Left lung (tissue), 10 donors: ENCODE measurements around the gene PTGES2. TPM values are rescaled to one million over a fixed set of nuclear protein-coding genes. Genes with fewer than 3 reads are reported as not detected.
A peak's percentile ranks its signal among the peaks of the same experiment; 100 is the strongest.

Source experiments
- ATAC-seq: fragments of 200-7000 bp; cut with Tn5 transposase; one replicate; pipeline ENCODE4 v1.9.1; 2020; ENCODE audit warnings: moderate library complexity
- DNase-seq, 4 donors: peaks; one replicate each; pipeline ENCODE4 v3.0.0-alpha.2; 2013 to 2020
- H3K27ac ChIP-seq, 2 donors: fragments of 200-600 bp; sonication (generic) in 1 of 2; one replicate each; pipeline versions ENCODE4 v1.5.0 to v1.8.0; 2020 to 2021
- H3K27me3 ChIP-seq, 2 donors: fragments of 200-600 bp; sonication (generic) in 1 of 2; one replicate each; pipeline versions ENCODE4 v1.5.0 to v1.8.0; 2020 to 2021
- H3K36me3 ChIP-seq, 2 donors: fragments of 200-600 bp; sonication (generic) in 1 of 2; one replicate each; pipeline versions ENCODE4 v1.5.0 to v1.8.0; 2020 to 2021
- H3K4me1 ChIP-seq, 2 donors: fragments of 200-600 bp; one replicate each; pipeline ENCODE4 v1.8.0; 2021
- H3K4me3 ChIP-seq, 2 donors: fragments of 200-600 bp; sonication (generic) in 1 of 2; one replicate each; pipeline versions ENCODE4 v1.5.0 to v1.8.0; 2020 to 2021; ENCODE audit warnings: mild to moderate bottlenecking in 1 of 2
- H3K9me3 ChIP-seq, 2 donors: fragments of 200-600 bp; sonication (generic) in 1 of 2; one replicate each; pipeline versions ENCODE4 v1.5.0 to v1.8.0; 2020 to 2021
- intact Hi-C, 2 donors: fragments of 100-400 bp; cut with DNase I; formaldehyde crosslinking; loops; one replicate each; pipeline versions ENCODE4 v1.11.2 to v1.14.2; 2022
- polyA plus RNA-seq, 6 donors: library from polyadenylated mRNA; unstranded; fragments of 120-200 nt; gene quantifications; one replicate each; pipeline ENCODE4 v1.2.1, GENCODE V29; 2013; ENCODE audit not compliant: insufficient read length in 6 of 6
- total RNA-seq, 2 donors: library from RNA; stranded (reverse); fragmentation: NEBNext Ultra II Directional; extraction: Animal tissue kit (Norgen Biotek cat#: 25700); gene quantifications; one replicate each; pipeline ENCODE4 v1.2.1, GENCODE V29; 2021
- TF ChIP-seq, protein P1 (sequence below), 2 donors: fragments of 200-600 bp; sonication (generic) in 1 of 2; IDR thresholded peaks; one replicate each; pipeline versions ENCODE4 v1.5.0 to v1.8.0; 2021; ENCODE audit warnings: antibody characterized with exemption in 2 of 2
- donor health status: DM: no; HTN: yes; CAD: no.
- donor health status: DM: no; HTN: no; CAD: no.

The PTGES2 gene
- total and polyA plus RNA-seq, 8 donors, result 25.8 to 56.9 (median 37.3) TPM

GRCh38 chr9:128148509-128149000 lies 21.0 kb upstream of the PTGES2 start:
- H3K4me3 ChIP-seq, result no peak overlapping the region
- H3K27me3 ChIP-seq, result no peaks in the 10 kb centered on the region
- peaks cover 0 to 51% of the 10 kb centered on the region in 2 donors for H3K4me1 ChIP-seq
- ATAC-seq, result no peak
- TF ChIP-seq, protein P1, sequence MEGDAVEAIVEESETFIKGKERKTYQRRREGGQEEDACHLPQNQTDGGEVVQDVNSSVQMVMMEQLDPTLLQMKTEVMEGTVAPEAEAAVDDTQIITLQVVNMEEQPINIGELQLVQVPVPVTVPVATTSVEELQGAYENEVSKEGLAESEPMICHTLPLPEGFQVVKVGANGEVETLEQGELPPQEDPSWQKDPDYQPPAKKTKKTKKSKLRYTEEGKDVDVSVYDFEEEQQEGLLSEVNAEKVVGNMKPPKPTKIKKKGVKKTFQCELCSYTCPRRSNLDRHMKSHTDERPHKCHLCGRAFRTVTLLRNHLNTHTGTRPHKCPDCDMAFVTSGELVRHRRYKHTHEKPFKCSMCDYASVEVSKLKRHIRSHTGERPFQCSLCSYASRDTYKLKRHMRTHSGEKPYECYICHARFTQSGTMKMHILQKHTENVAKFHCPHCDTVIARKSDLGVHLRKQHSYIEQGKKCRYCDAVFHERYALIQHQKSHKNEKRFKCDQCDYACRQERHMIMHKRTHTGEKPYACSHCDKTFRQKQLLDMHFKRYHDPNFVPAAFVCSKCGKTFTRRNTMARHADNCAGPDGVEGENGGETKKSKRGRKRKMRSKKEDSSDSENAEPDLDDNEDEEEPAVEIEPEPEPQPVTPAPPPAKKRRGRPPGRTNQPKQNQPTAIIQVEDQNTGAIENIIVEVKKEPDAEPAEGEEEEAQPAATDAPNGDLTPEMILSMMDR (IDR thresholded peaks at IDR 0.05), result no peak
- no peaks in the 10 kb centered on the region for H3K36me3 ChIP-seq
- intact Hi-C loops, result no loop called here
- peak in 1 of 4 donors; percentile 26 for DNase-seq
- H3K9me3 ChIP-seq, result no peaks in the 10 kb centered on the region
- peak overlapping the region; percentile 60 to 76 for H3K27ac ChIP-seq

- Histone ChIP-seq H3K4me3 (no peak overlapping the region), H3K9me3 (no peaks in the 10 kb centered on the region), H3K4me1 (peaks cover 0 to 51% of the 10 kb centered on the region in 2 donors), H3K27me3 (no peaks in the 10 kb centered on the region), H3K27ac (no peak overlapping the region), H3K36me3 (no peaks in the 10 kb centered on the region)
- intact Hi-C loops, result no loop called here
- TF ChIP-seq, protein P1 (IDR thresholded peaks at IDR 0.05), result no peak
- DNase-seq, result peak in 1 of 4 donors; percentile 29
- ATAC-seq, result no peak
Observed at GRCh38 chr9:128146591-128147120, 19.1 kb upstream of the PTGES2 start.

GRCh38 chr9:128145951-128146351 lies 18.4 kb upstream of the PTGES2 start:
- peaks cover 0 to 46% of the 10 kb centered on the region in 2 donors for H3K4me1 ChIP-seq
- no peak overlapping the region for H3K4me3 ChIP-seq
- ATAC-seq (no peak), DNase-seq (peak in 2 of 4 donors; percentile 44 to 52)
- H3K27me3 ChIP-seq, result no peaks in the 10 kb centered on the region
- intact Hi-C loops, result no loop called here
- TF ChIP-seq, protein P1 (IDR thresholded peaks at IDR 0.05), result no peak
- H3K36me3 ChIP-seq, result no peaks in the 10 kb centered on the region
- no peaks in the 10 kb centered on the region for H3K9me3 ChIP-seq
- no peak overlapping the region for H3K27ac ChIP-seq

- Histone ChIP-seq H3K27ac (no peak overlapping the region), H3K4me3 (no peak overlapping the region), H3K36me3 (no peaks in the 10 kb centered on the region), H3K27me3 (no peaks in the 10 kb centered on the region), H3K9me3 (no peaks in the 10 kb centered on the region), H3K4me1 (peaks cover 0 to 42% of the 10 kb centered on the region in 2 donors)
- intact Hi-C loops, result no loop called here
- TF ChIP-seq, protein P1 (IDR thresholded peaks at IDR 0.05), result no peak
- ATAC-seq (no peak), DNase-seq (peak in 2 of 4 donors; percentile 50 to 85)
Observed at GRCh38 chr9:128145536-128145935, 18.0 kb upstream of the PTGES2 start.

DNA sequence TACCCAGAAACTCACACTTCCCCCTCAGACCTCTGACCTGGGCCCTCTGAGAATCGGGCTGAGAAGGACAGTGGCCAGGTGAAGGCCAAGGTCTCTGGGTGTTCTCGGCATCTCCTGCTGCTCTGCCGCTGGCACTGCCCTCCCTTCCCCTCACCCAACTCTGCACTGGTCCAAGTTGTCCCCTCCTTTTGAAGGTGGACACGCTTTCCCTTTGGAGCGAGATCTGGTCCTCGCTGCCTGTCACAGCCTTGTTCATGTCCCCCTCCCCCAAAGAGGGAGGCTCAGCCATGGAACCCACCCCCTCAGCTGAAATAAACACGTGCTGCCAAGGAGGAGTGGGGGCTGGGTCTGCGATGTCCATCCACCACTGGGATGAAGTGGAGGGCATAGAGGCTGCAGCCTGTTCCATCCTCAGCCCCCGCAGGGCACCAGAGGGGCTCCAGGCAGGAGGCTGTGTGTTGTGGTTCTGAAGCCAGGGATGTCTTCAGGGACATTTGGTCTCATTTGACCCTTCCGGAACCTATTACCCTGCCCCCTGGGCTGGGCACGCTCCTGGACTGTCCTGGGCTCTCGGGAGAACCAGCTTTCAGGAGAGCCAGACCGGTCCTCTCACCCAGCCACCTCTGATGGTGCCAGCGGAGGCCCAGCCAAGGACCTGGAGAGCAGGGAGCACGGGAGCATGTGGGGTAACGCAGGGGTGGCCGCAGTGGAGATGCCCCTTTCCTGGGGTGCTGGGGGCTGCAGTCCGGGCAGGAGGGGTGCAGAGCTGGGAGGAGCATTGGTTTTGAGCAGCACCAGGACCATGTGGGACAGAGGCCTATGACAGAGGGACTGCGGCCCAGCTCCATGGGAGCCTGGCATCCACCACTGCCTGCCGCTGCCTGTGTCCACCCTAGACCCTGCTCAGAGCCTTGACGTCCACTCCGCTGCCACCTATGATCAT lies 17.0 kb upstream of the PTGES2 start:
- peak overlapping the region in 1 of 2 donors; percentile 54 for H3K27ac ChIP-seq
- intact Hi-C loops, result no loop called here

More for the DNA sequence above, 17.0 kb upstream of the PTGES2 start:
- no peaks in the 10 kb centered on the region for H3K9me3 ChIP-seq
- H3K4me3 ChIP-seq, result no peak overlapping the region
- ATAC-seq (no peak), DNase-seq (peak in 1 of 4 donors; percentile 65)
- H3K27me3 ChIP-seq, result no peaks in the 10 kb centered on the region
- peaks cover 0 to 32% of the 10 kb centered on the region in 2 donors for H3K4me1 ChIP-seq
- TF ChIP-seq, protein P1 (IDR thresholded peaks at IDR 0.05), result no peak
- H3K36me3 ChIP-seq, result no peaks in the 10 kb centered on the region
